Activated T-cell treated with anti-CD3 and anti-CD28 coated beads for 4 hours (primary cell): ENCODE data around the gene NDRG3.
"Not testable (repeated sequence)": the region's sequence is repeated elsewhere in the genome, so short reads cannot be mapped to it uniquely, and the experiment has no call there.

Experiments used
- DNase-seq: peaks from one replicate; pipeline ENCODE4 v3.0.0-alpha.2; 2020

NDRG3 gene

DNA sequence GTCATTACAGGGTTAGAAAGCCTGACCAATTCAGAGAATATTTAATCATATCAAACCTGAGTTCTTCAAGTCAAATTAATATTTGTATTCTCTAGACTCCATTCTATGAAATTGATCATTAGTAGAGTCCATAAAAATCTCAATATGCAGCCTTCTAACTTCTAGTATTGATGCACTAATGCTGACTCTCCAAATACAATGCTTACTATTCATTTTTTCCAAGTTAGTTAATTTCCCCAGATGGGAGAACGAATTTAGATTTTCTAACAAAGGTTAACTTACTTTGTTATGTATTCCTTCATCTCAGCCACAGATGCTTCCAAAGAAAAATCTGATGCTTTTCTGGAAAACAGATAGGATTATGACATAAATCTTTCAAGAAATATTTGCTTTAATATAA, 12.4 kb upstream of the NDRG3 start:
- no peak for DNase-seq

DNA sequence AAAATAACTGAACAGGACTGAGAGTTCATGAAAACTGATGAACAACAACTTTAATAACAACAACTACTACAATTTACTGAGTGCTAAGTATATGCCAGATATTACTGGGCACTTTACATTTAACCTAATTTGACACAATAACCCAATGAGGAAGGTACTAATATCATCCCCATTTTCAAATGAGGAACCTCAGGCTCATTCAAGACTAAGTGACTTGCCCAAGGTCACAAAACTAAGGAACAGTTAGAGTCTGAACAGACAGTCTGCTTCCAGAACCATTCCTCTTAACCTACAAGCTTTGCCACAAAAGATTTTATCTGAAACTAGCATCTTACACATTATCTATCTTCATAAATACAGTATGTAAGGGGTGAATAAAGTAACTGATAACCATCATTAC, 10.6 kb upstream of the NDRG3 start:
- DNase-seq = no peak

- peak; percentile 20 for DNase-seq
Observed at GRCh38 chr20:36754656-36755222, 8.8 kb upstream of the NDRG3 start.

DNA sequence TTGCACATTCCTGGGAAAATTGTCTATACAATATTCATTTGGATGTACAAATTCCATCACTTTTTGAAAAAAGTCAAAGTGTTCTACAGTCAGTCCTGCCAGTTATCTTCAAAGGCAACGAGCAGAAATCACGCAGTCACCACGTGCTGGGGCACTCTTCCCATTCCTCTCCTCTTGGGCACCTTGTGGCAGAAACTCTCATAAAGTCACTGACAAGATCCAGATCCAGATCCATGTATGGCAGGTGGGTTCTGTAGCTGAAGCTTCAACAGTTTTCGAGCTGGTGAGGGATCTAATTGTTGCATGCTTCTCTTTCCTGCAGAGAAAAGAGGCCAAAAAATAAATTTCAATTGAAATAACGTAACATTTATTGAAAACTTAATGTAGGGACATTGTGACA, 6.7 kb upstream of the NDRG3 start:
- no peak for DNase-seq

GRCh38 chr20:36745234-36745926, 510 bp downstream of the NDRG3 start:
- DNase-seq = no peak

DNA sequence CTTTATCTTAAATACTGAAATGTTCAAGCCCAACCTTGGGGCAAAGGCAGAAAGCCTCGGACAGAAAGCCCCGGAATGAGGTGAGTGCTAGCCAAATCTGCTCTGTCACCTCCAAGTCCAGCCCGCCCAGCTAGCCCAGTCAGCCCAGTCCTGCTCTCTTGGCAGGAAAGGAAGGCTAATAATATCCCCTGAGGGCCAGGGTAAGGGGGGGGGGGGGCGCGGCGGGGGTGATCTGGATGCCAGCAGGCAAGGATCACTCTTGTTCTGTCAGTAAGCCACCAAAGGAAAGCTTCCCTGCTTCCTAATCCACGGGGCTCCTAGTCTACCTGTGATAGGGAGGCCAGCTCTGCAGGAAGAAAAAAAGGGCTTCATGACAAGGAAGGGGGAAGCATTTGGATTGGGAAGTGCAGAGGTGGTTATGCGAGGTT, 1.1 kb downstream of the NDRG3 start:
- no peak for DNase-seq

- DNase-seq = no peak
Observed at GRCh38 chr20:36744243-36744642, 1.6 kb downstream of the NDRG3 start.

DNA sequence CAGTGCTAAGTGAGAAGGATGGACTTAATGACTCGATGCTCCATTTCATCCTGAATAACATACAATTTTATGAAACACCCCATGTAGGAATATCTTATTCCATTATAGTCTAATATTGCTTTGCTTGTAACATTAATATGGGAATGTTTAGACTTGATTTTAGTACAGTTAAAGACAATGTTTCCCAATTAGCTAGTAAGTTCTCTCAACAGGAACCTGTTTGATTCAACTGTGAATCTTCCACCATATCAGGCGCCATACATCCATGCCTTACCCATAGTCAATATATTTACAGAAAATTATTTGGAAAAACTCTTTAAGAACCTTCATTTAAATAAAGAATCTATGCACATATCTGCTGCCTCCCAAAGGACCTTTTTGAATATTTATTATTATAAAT, 3.3 kb downstream of the NDRG3 start:
- no peak for DNase-seq

DNA sequence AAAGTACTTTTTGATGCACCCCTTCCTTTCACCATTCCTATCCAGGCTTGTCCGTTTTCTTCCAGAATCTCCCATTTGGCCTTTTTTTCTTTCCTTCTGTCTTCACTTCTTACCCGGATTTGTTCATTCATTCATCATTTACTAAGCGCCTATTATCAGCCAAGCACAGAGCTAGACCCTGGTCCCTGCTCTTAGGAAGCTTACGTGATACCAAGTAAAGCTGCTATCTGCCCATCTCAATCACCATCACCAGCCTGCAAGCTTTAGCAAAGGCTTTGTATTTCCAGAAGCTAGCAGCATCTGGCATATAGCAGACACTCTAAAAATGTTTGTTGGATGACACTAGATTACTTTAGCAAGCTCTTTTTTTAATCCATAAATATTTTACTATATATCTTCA, 4.8 kb downstream of the NDRG3 start:
- DNase-seq = no peak

DNA sequence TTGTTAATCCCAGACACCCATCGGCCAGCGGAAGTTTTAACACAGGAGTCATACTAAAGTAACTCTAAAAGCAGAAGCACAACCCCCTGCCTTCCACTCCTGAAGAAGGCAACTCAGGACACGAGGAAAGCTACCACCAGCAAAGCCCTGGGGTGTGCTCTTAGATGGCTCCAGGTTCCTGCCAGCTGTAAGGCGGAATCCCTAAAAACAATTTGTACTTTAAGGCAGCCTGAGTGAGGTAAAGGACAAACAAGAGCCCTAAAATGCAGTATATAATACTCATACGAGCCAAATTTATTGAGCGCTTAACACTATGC, 8.7 kb downstream of the NDRG3 start:
- no peak for DNase-seq

DNA sequence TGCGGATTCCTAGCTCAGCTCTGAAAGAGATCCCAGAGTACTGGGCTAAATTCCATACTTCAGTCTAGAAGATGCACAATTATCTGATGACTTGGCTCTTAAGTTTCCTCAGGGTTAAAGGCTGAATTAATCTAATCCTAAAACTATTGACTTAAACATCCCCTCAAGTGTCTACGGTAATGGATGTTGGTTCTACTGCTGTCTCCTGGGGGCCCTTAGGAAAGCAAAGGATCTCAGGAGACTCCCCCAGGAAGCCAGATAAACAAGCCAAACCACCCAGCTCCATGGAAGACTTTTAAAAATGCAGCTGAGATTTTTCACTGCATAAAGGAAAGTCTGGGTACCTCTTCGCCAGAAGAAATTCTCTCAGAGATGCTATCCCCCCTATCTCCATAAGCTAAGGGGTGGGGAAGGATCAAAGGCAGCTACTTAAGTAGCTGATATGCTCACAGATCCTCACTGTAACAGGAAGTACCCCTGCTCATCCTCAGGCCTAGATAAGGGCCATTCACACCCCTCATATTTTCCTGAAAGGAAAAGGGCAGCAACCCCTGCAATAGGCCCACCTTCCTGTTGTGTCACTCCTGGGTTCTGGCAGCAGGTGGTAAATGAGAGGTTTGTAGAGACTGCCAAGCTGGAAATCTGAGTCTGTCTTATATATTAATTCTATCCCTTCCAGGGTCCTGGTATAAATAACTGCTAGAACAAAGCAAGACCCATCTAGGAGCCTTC, 9.3 kb downstream of the NDRG3 start:
- no peak for DNase-seq

DNA sequence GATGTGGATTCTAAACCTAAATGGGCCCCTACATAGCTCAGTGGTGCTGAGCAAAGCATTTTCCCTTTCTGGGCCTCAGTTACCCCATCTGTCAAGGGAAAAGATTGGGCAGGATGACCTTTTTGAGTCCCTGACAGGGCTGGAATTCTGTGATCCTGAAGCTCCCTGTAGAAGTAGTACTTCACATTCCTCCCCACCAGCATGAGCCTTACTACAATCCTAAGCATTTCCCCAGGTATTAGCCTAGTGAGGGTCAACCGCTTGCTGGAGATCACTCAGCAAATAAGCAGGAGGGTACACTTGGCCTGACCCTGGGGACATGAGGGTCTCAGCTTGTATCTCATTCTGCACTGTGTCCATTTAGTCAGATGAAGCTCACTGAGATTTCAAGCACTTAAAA, 13.4 kb downstream of the NDRG3 start:
- DNase-seq = no peak

DNA sequence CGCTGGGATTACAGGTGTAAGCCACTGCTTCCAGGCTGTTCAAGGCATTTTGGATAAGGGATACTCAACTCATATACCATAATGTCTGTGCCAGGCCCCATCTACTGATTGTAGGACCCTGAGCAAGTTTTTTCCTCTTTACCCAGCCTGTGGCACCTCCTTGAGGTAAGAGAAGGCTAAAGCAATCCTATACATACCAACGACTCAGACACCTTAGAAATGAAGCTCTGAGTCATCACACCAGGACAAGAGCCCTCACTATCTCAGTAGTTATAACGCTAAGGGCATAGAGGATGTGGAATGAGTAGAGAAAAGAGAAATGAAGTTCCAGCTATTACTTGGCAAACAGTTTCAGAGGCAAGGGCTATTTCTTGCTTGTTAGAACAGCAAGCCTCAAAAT, 16.9 kb downstream of the NDRG3 start:
- no peak for DNase-seq

- DNase-seq = no peak
Observed at GRCh38 chr20:36726168-36726567, 19.7 kb downstream of the NDRG3 start.

DNA sequence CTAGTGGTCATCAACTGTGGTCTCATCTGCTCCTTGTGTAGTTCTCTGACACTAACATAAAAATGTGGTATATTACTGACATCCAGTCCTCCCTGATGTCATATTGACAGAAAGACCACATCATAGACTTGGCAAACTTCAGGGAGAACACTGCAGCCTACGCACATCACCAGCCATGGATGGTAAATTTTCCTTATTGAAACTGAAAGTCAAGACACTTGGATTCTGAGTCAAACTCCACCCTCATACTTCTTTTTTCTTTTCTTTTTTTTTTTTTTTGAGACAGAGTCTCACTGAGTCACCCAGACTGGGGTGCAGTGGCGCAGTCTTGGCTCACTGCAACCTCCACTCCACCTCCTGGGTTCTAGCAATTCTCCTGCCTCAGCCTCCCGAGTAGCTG, 25.4 kb downstream of the NDRG3 start:
- DNase-seq = no peak

DNA sequence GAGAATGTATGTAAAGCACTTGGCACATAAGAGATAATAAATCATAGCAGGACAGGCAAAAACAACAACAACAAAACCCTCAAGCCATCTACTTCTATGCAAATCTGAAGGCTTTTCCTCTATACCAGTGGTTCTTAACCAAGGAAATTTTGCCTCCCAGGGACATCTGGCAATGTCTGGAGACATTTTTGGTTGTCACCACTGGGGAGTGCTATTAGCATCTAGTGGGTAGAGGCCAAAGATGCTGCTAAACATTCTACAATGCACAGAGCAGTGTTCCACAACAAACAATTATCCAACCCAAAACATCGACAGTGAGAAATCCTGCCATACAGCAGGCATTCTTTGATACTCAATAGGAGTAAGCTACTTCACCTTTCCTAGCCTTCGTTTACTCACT, 28.2 kb downstream of the NDRG3 start:
- DNase-seq = no peak

GRCh38 chr20:36717021-36717420, 28.9 kb downstream of the NDRG3 start:
- no peak for DNase-seq

- DNase-seq = no peak
Observed at GRCh38 chr20:36712775-36713174, 33.1 kb downstream of the NDRG3 start.

GRCh38 chr20:36709126-36709525, 36.8 kb downstream of the NDRG3 start:
- no peak for DNase-seq

DNA sequence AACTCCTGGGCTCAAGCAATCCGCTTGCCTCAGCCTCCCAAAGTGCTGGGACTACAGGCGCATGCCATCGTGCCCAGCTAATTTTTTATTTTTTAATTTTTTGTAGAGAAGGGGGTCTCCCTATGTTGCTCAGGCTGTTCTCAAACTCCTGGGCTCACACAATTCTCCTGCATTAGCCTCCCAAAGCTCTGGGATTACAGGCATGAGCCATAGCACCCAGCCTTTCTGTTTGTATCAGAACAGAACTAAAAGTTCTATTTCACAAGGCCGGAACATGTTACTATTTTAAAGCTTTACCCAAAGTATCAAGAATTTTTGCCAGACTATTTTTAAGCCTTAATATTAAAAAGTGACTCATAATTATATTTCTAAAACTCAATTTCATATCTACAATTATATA, 42.4 kb downstream of the NDRG3 start:
- DNase-seq = no peak

GRCh38 chr20:36700438-36700837, 45.5 kb downstream of the NDRG3 start:
- no peak for DNase-seq

DNA sequence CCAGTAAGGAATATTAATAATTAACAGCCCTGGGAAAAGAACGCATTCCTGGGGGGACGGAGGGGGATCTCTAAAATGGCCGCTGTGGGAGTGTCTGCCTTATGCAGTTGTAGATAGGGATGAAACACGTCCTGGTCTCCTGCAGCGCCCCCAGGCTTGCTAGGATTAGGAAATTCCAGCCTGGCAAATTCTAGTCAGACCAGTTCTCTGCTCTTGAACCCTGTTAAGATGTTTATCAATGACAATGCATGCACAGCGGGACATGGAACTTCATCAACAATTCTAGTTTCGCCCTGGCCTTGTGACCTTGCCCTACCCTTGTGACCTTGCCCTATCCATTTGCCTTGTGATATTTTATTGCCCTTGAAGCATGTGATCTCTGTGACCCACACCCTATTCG, 50.4 kb downstream of the NDRG3 start:
- not testable (repeated sequence) for DNase-seq

- no peak for DNase-seq
Observed at GRCh38 chr20:36688630-36689029, 57.3 kb downstream of the NDRG3 start.

- DNase-seq = no peak
Observed at GRCh38 chr20:36687850-36688249, 58.0 kb downstream of the NDRG3 start.

DNA sequence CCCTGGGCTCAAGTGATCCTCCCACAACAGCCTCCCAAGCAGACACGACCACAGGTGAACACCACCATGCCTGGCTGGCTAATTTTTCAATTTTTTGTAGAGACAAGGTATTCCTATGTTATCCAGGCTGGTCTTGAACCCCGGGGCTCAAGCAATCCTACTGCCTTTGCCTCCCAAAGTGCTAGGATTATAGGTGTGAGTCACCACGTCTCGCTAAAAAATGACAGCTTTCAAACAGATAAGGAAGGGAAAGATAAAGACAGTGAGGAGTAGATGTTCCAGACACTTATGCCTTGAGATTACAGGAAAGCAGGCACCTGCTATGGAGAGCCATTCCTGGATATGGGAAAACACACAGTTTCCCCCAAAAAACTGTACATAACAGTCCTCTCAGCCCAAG, 58.9 kb downstream of the NDRG3 start:
- DNase-seq = no peak
